Mesenchymal stem cell (in vitro differentiated cells and primary cell): Measurements from ENCODE around the gene AKAP13.
"Not testable (repeated sequence)": the region's sequence is repeated elsewhere in the genome, so short reads cannot be mapped to it uniquely, and the experiment has no call there.

Source experiments
- DNase-seq: peaks from one replicate; pipeline ENCODE4 v3.0.0-alpha.2; 2013
- H2AFZ ChIP-seq: one replicate; pipeline ENCODE4 v1.6.1; 2013; ENCODE audit warnings: low read depth, mild to moderate bottlenecking, control low read depth, inconsistent platforms, low read length, moderate library complexity
- H2AK5ac ChIP-seq: 2 replicates; pipeline ENCODE4 v1.6.1; 2013; ENCODE audit warnings: low read length, moderate library complexity, mild to moderate bottlenecking, inconsistent platforms; ENCODE audit not compliant: severe bottlenecking
- H2BK120ac ChIP-seq: one replicate; pipeline ENCODE4 v1.6.1; 2013; ENCODE audit warnings: low read depth, mild to moderate bottlenecking, inconsistent platforms, low read length, moderate library complexity
- H2BK12ac ChIP-seq, 2 experiments: one replicate each; pipeline ENCODE4 v1.6.1; 2013; ENCODE audit warnings: inconsistent platforms in 2 of 2, low read length in 2 of 2, mild to moderate bottlenecking in 2 of 2, moderate library complexity in 2 of 2, control low read depth in 1 of 2
- H2BK15ac ChIP-seq: one replicate; pipeline ENCODE4 v1.6.1; 2013; ENCODE audit warnings: mild to moderate bottlenecking, low read depth, inconsistent platforms; ENCODE audit not compliant: poor library complexity, severe bottlenecking
- H2BK5ac ChIP-seq: 2 replicates; pipeline ENCODE4 v1.6.1; 2013; ENCODE audit warnings: low read depth, mild to moderate bottlenecking, low read length, control low read depth, inconsistent platforms; ENCODE audit not compliant: poor library complexity, severe bottlenecking
- H3K14ac ChIP-seq, 2 experiments: one replicate each; pipeline ENCODE4 v1.6.1; 2013; ENCODE audit warnings: inconsistent platforms in 2 of 2, low read length in 2 of 2, control low read depth in 1 of 2, mild to moderate bottlenecking in 1 of 2, moderate library complexity in 1 of 2
- H3K18ac ChIP-seq, 2 experiments: one replicate each; pipeline ENCODE4 v1.6.1; 2013; ENCODE audit warnings: inconsistent platforms in 2 of 2, low read length in 2 of 2, control low read depth in 1 of 2, low read depth in 1 of 2, mild to moderate bottlenecking in 1 of 2
- H3K23ac ChIP-seq, 2 experiments: one replicate each; pipeline ENCODE4 v1.6.1; 2013; ENCODE audit warnings: inconsistent platforms in 2 of 2, low read length in 2 of 2, mild to moderate bottlenecking in 2 of 2, moderate library complexity in 2 of 2, control low read depth in 1 of 2
- H3K27ac ChIP-seq: 2 replicates; pipeline ENCODE4 v1.5.1; 2013; ENCODE audit warnings: mild to moderate bottlenecking, moderate library complexity, low read length, control low read depth, inconsistent platforms; ENCODE audit not compliant: poor library complexity, severe bottlenecking
- H3K27me3 ChIP-seq, 2 experiments: 2 replicates each; pipeline versions ENCODE4 v1.6.1 to v1.7.0; 2013; ENCODE audit warnings: low read length in 2 of 2, mild to moderate bottlenecking in 2 of 2, moderate library complexity in 2 of 2, control low read depth in 1 of 2, inconsistent platforms in 1 of 2; ENCODE audit not compliant: control insufficient read depth in 1 of 2, insufficient read depth in 1 of 2
- H3K36me3 ChIP-seq, 2 experiments: 2 replicates each; pipeline versions ENCODE4 v1.6.1 to v1.7.0; 2013; ENCODE audit warnings: low read length in 2 of 2, control low read depth in 1 of 2, inconsistent platforms in 1 of 2, low read depth in 1 of 2, mild to moderate bottlenecking in 1 of 2; ENCODE audit not compliant: insufficient read depth in 2 of 2, control insufficient read depth in 1 of 2
- H3K4ac ChIP-seq, 2 experiments: one replicate each; pipeline ENCODE4 v1.6.1; 2013; ENCODE audit warnings: inconsistent platforms in 2 of 2, low read length in 2 of 2, mild to moderate bottlenecking in 2 of 2, moderate library complexity in 2 of 2, control low read depth in 1 of 2, low read depth in 1 of 2
- H3K4me1 ChIP-seq: 2 replicates; pipeline ENCODE4 v1.6.1; 2013; ENCODE audit warnings: low read depth, low read length, control low read depth; ENCODE audit not compliant: control insufficient read depth, insufficient read depth
- H3K4me2 ChIP-seq: 2 replicates; pipeline ENCODE4 v1.6.1; 2013; ENCODE audit warnings: low read length, mild to moderate bottlenecking, inconsistent platforms; ENCODE audit not compliant: poor library complexity, severe bottlenecking
- H3K4me3 ChIP-seq, 2 experiments: 2 replicates each; pipeline versions ENCODE4 v1.5.1 to v1.7.0; 2013; ENCODE audit warnings: low read length in 2 of 2, mild to moderate bottlenecking in 2 of 2, control low read depth in 1 of 2, low read depth in 1 of 2; ENCODE audit not compliant: insufficient read depth in 1 of 2
- H3K79me1 ChIP-seq: replicated peaks from 2 replicates; pipeline ENCODE4 v1.6.1; 2013; ENCODE audit warnings: mild to moderate bottlenecking, control low read depth, low read length, inconsistent platforms; ENCODE audit not compliant: poor library complexity, severe bottlenecking
- H3K9ac ChIP-seq: 2 replicates; pipeline ENCODE4 v1.7.0; 2013; ENCODE audit warnings: mild to moderate bottlenecking, low read length, moderate library complexity
- H3K9me3 ChIP-seq: 2 replicates; pipeline ENCODE4 v1.7.0; 2013; ENCODE audit warnings: mild to moderate bottlenecking, low read length; ENCODE audit not compliant: control insufficient read depth
- H4K8ac ChIP-seq: one replicate; pipeline ENCODE4 v1.6.1; 2013; ENCODE audit warnings: inconsistent platforms, mild to moderate bottlenecking, low read length, moderate library complexity
- H4K91ac ChIP-seq: one replicate; pipeline ENCODE4 v1.6.1; 2013; ENCODE audit warnings: mild to moderate bottlenecking, low read length, inconsistent platforms
- WGBS: methylation state at CpG from one replicate; pipeline ENCODE4 v1.1.7; 2013; ENCODE audit warnings: mixed read lengths; 5-methylcytosine and 5-hydroxymethylcytosine counted together

The AKAP13 gene

DNA sequence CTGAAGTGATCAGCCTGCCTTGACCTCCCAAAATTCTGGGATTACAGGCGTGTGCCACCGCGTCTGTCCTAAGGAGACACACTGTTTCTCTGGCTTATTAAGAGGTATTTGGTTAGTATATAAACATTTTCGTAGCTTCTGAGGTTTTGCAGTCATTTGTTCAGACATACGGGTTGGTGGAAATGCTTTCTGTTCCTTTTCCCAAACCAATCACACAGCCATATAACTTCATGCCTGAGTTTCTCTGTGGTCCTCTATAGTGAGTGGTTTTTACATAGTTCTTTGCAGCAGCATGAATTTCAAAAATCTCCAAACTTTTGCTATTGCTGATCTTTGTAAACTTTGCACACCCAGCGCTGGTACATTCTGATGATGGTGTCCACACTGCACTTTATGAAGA is 100.5 kb downstream of the AKAP13 start:
- H3K36me3 ChIP-seq: no peaks in the 10 kb centered on the region
- H3K14ac ChIP-seq: no peak overlapping the region
- H3K18ac ChIP-seq: no peak overlapping the region
- no peak overlapping the region for H4K91ac ChIP-seq
- H4K8ac ChIP-seq: no peak overlapping the region
- H3K79me1 ChIP-seq: peaks cover 6% of the 10 kb centered on the region
- no peaks in the 10 kb centered on the region for H3K27me3 ChIP-seq
- H3K27ac ChIP-seq: no peak overlapping the region
- no peak overlapping the region for H2BK15ac ChIP-seq
- no CpG with 5 or more reads among the region's 6 CpGs for WGBS
- no peak overlapping the region for H3K4ac ChIP-seq
- H2BK12ac ChIP-seq: no peak overlapping the region
- no peak overlapping the region for H2BK120ac ChIP-seq
- H3K4me2 ChIP-seq: no peak overlapping the region
- no peak overlapping the region for H2AK5ac ChIP-seq
- peaks cover 16% of the 10 kb centered on the region for H3K4me1 ChIP-seq
- no peak overlapping the region for H3K4me3 ChIP-seq
- no peak overlapping the region for H3K23ac ChIP-seq
- H2AFZ ChIP-seq: no peak overlapping the region
- H2BK5ac ChIP-seq: no peak overlapping the region
- peak; percentile 51 for DNase-seq
- no peak overlapping the region for H3K9ac ChIP-seq
- H3K9me3 ChIP-seq: no peaks in the 10 kb centered on the region

- H3K4ac ChIP-seq, H3K4me2 ChIP-seq, H3K14ac ChIP-seq, H4K91ac ChIP-seq, H2BK5ac ChIP-seq, H3K18ac ChIP-seq, H4K8ac ChIP-seq, H3K4me3 ChIP-seq, H3K27me3 ChIP-seq, H2BK120ac ChIP-seq, H3K79me1 ChIP-seq, H2BK15ac ChIP-seq, H2BK12ac ChIP-seq, DNase-seq, H3K9me3 ChIP-seq, H2AFZ ChIP-seq, H3K27ac ChIP-seq, H3K23ac ChIP-seq, H3K36me3 ChIP-seq, H2AK5ac ChIP-seq: not testable (repeated sequence)
- Histone ChIP-seq H3K9ac (peak overlapping the region; percentile 88), H3K4me1 (peaks cover 16% of the 10 kb centered on the region)
Measured at GRCh38 chr15:85481543-85481942, 101.1 kb downstream of the AKAP13 start.

DNA sequence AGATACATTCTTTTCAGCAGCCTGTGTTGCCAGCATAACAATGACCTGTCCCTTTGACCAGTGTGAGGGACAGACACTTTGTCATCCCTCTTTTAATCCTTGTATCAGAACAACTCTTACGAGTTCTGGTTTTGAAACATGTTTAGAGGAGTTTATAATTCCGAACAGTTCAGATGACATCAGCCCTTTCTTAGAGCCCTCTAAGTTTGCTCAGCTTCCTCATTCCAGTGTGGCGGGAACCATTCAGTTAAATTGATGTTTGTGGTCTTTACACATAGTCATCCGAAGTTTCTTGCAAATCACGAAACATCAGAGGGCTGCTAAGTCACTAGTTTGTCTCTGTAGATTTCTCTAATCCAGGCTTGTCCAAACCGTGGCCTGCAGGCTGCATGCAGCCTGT is 102.5 kb downstream of the AKAP13 start:
- peak; percentile 97 for DNase-seq
- H3K36me3 ChIP-seq: peaks cover 0 to 7% of the 10 kb centered on the region in 2 experiments
- no peak overlapping the region for H4K8ac ChIP-seq
- no peak overlapping the region for H2BK15ac ChIP-seq
- no peak overlapping the region for H2AFZ ChIP-seq
- H2BK12ac ChIP-seq: no peak overlapping the region
- H3K4me2 ChIP-seq: no peak overlapping the region
- H3K4ac ChIP-seq: no peak overlapping the region
- no peaks in the 10 kb centered on the region for H3K9me3 ChIP-seq
- WGBS: 2% methylated on average over 5 of the region's 6 CpGs
- H4K91ac ChIP-seq: no peak overlapping the region
- no peak overlapping the region for H2BK5ac ChIP-seq
- peak overlapping the region; percentile 88 for H3K9ac ChIP-seq
- H3K18ac ChIP-seq: peak overlapping the region in 1 of 2 experiments; percentile 69
- no peaks in the 10 kb centered on the region for H3K27me3 ChIP-seq
- no peak overlapping the region for H3K4me3 ChIP-seq
- H3K23ac ChIP-seq: no peak overlapping the region
- no peak overlapping the region for H3K14ac ChIP-seq
- H3K27ac ChIP-seq: peak overlapping the region; percentile 74
- H2BK120ac ChIP-seq: no peak overlapping the region
- H2AK5ac ChIP-seq: no peak overlapping the region
- peaks cover 2% of the 10 kb centered on the region for H3K79me1 ChIP-seq
- H3K4me1 ChIP-seq: peaks cover 13% of the 10 kb centered on the region

DNA sequence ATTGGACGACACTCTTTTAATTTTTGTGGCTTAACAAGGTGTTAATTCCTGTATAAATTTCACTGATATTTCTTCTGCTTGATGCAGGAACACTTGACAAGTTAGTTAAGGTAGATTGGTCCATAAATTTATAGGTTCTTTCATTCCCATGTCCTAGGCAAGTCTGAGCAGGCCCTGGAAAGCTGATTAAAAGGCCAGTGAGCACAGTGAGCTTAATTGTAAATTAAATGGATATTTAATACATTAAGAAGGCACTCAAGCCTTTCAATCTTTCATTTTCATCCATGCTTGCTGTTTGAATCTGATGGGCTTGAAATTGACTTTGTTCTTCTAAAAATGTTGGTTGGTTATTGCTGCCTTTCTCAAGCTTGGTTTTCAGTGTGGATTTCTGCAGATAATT is 103.6 kb downstream of the AKAP13 start:
- 100% methylated on average over 1 of the region's 1 CpG for WGBS
- H3K14ac ChIP-seq: not testable (repeated sequence)

More for the DNA sequence above, 103.6 kb downstream of the AKAP13 start:
- H3K4me3 ChIP-seq, H3K36me3 ChIP-seq, H3K9me3 ChIP-seq, DNase-seq, H3K79me1 ChIP-seq, H4K8ac ChIP-seq, H2BK12ac ChIP-seq, H2AFZ ChIP-seq, H3K4ac ChIP-seq, H3K18ac ChIP-seq, H3K23ac ChIP-seq, H2BK15ac ChIP-seq, H3K27me3 ChIP-seq, H2AK5ac ChIP-seq, H4K91ac ChIP-seq, H2BK120ac ChIP-seq, H2BK5ac ChIP-seq, H3K4me2 ChIP-seq: not testable (repeated sequence)
- Histone ChIP-seq H3K9ac (peak overlapping the region; percentile 6), H3K27ac (peak overlapping the region; percentile 43), H3K4me1 (peaks cover 13% of the 10 kb centered on the region)
